HepG2 (cell line): Measurements from ENCODE around the gene PLEKHA8. TPM values are rescaled to one million over a fixed set of nuclear protein-coding genes. Genes with fewer than 3 reads are reported as not detected.

Source experiments
- ATAC-seq: fragments of 200-7000 bp; cut with Tn5 transposase; 3 replicates; pipeline ENCODE4 v1.9.1; 2020; ENCODE audit warnings: mild to moderate bottlenecking, moderate library complexity
- BruUV-seq: library from RNA; stranded (reverse); fragments of 400-500 nt; replicated peaks from 2 replicates; lab custom pipeline; 2021; lab: Mats Ljungman, UMichigan
- CTCF ChIA-PET: fragments of 300-600 bp; formaldehyde crosslinking; extraction: SDS; loops from one replicate; lab custom pipeline; 2021; ENCODE audit warnings: low total read pairs, inconsistent platforms, low intra/inter-chr PET ratio; lab: Yijun Ruan, JAX
- POLR2A ChIA-PET: fragments of 350-600 bp; sonication (Branson Sonifier 250); formaldehyde crosslinking; loops from one replicate; lab custom pipeline; 2020; ENCODE audit warnings: antibody characterized with exemption, inconsistent platforms; lab: Yijun Ruan, JAX
- DNase-seq: peaks from one replicate; pipeline ENCODE4 v3.0.0-alpha.2; 2015; ENCODE audit warnings: low spot score
- FAIRE-seq: peaks from 3 replicates; lab custom pipeline; 2011; peaks lifted over from hg19 to GRCh38; lab: Jason Lieb, UNC
- H2AFZ ChIP-seq: one replicate; pipeline ENCODE4 v1.6.1; 2011; ENCODE audit warnings: low read length, inconsistent platforms
- H3K27ac ChIP-seq: fragments of 300-600 bp; 3 replicates; pipeline ENCODE4 v1.8.0; 2011; ENCODE audit warnings: mixed run types, mild to moderate bottlenecking, mixed read lengths, low read length, inconsistent platforms; ENCODE audit not compliant: insufficient read depth; ENCODE audit errors: extremely low read length
- H3K27me3 ChIP-seq, 2 experiments: fragments of 200-600 bp in 1 of 2; 2 replicates in 1 of 2; 3 replicates in 1 of 2; pipeline versions ENCODE4 v1.6.0 to v1.8.0; 2011; ENCODE audit warnings: low read length in 2 of 2, mild to moderate bottlenecking in 2 of 2, moderate library complexity in 2 of 2, inconsistent platforms in 1 of 2; ENCODE audit not compliant: insufficient read depth in 2 of 2, control insufficient read depth in 1 of 2
- H3K36me3 ChIP-seq, 2 experiments: fragments of 200-600 bp in 1 of 2; replicated peaks in 1 of 2; 2 replicates in 1 of 2; 3 replicates in 1 of 2; pipeline versions ENCODE4 v1.5.1 to v1.8.0; 2011; ENCODE audit warnings: low read length in 2 of 2, inconsistent platforms in 1 of 2; ENCODE audit not compliant: insufficient read depth in 2 of 2, control insufficient read depth in 1 of 2
- H3K4me1 ChIP-seq: 2 replicates; pipeline ENCODE4 v1.5.1; 2012; ENCODE audit warnings: low read length, inconsistent platforms; ENCODE audit not compliant: insufficient read depth
- H3K4me2 ChIP-seq: 2 replicates; pipeline ENCODE4 v1.6.0; 2011; ENCODE audit warnings: low read depth, low read length, inconsistent platforms
- H3K4me3 ChIP-seq, 3 experiments: fragments of 200-600 bp in 1 of 3; sonication (generic), shearing (Covaris generic) in 1 of 3; replicated peaks in 1 of 3; 2 replicates each; pipeline ENCODE4 v1.5.1; 2011 to 2016; ENCODE audit warnings: low read length in 3 of 3, inconsistent platforms in 2 of 3, low read depth in 2 of 3, mild to moderate bottlenecking in 2 of 3, control low read depth in 1 of 3, mixed read lengths in 1 of 3; ENCODE audit not compliant: insufficient read depth in 1 of 3
- H3K79me2 ChIP-seq: one replicate; pipeline ENCODE4 v1.6.1; 2011; ENCODE audit warnings: low read length, inconsistent platforms; ENCODE audit not compliant: insufficient read depth
- H3K9ac ChIP-seq: 2 replicates; pipeline ENCODE4 v1.6.0; 2011; ENCODE audit warnings: mild to moderate bottlenecking, low read depth, low read length, inconsistent platforms; ENCODE audit not compliant: insufficient read depth
- H3K9me3 ChIP-seq: 2 replicates; pipeline ENCODE4 v1.5.1; 2012; ENCODE audit warnings: mild to moderate bottlenecking, low read length
- H4K20me1 ChIP-seq: 2 replicates; pipeline ENCODE4 v1.6.0; 2011; ENCODE audit warnings: inconsistent platforms, mild to moderate bottlenecking, low read length, moderate library complexity; ENCODE audit not compliant: insufficient read depth
- ELF1 ChIP-seq: sonication (generic); formaldehyde crosslinking; IDR thresholded peaks from 2 replicates; pipeline ENCODE4 v1.4.0; 2020; ENCODE audit warnings: missing genetic modification reagents
- ELF4 ChIP-seq: sonication (generic); formaldehyde crosslinking; IDR thresholded peaks from 2 replicates; pipeline ENCODE4 v1.5.0; 2020; ENCODE audit warnings: missing genetic modification reagents, mild to moderate bottlenecking, moderate library complexity, borderline replicate concordance
- ELK4 ChIP-seq: sonication (generic); formaldehyde crosslinking; IDR thresholded peaks from 2 replicates; pipeline ENCODE4 v1.9.0; 2021; ENCODE audit warnings: missing genetic modification reagents, borderline replicate concordance
- SMC3 ChIP-seq: IDR thresholded peaks from 2 replicates; pipeline ENCODE4 v1.6.1; 2011; ENCODE audit warnings: low read length, improper control_type of control experiment
- SRSF1 ChIP-seq: fragments of 200-400 bp; formaldehyde crosslinking; optimal IDR thresholded peaks from 2 replicates; pipeline ENCODE3; 2017; ENCODE audit warnings: mild to moderate bottlenecking, low read depth, low read length, moderate library complexity
- SYNCRIP ChIP-seq: fragments of 200-400 bp; formaldehyde crosslinking; IDR thresholded peaks from 2 replicates; pipeline ENCODE4 v1.6.1; 2018; ENCODE audit warnings: mild to moderate bottlenecking, low read depth, low read length; ENCODE audit not compliant: insufficient read depth
- ZFP41 ChIP-seq: sonication (generic); formaldehyde crosslinking; IDR thresholded peaks from 2 replicates; pipeline ENCODE4 v1.4.0; 2020; ENCODE audit warnings: mild to moderate bottlenecking, missing genetic modification reagents, borderline replicate concordance
- ZMAT3 ChIP-seq: sonication (generic); formaldehyde crosslinking; conservative IDR thresholded peaks from 2 replicates; pipeline ENCODE4 v1.7.0; 2021; ENCODE audit warnings: missing genetic modification reagents
- ZMYM3 ChIP-seq: sonication (generic); formaldehyde crosslinking; IDR thresholded peaks from 2 replicates; pipeline ENCODE4 v1.5.1; 2020; ENCODE audit warnings: mild to moderate bottlenecking, missing genetic modification reagents
- ZNF18 ChIP-seq: sonication (generic); formaldehyde crosslinking; IDR thresholded peaks from 2 replicates; pipeline ENCODE4 v1.8.0; 2022; ENCODE audit warnings: mild to moderate bottlenecking, missing genetic modification reagents; ENCODE audit not compliant: insufficient replicate concordance
- ZNF232 ChIP-seq: sonication (generic); formaldehyde crosslinking; IDR thresholded peaks from 2 replicates; pipeline ENCODE4 v1.4.0; 2020; ENCODE audit warnings: missing genetic modification reagents, borderline replicate concordance
- ZNF660 ChIP-seq: sonication (generic); formaldehyde crosslinking; IDR thresholded peaks from 2 replicates; pipeline ENCODE4 v1.5.1; 2020; ENCODE audit warnings: mild to moderate bottlenecking, low read depth, missing genetic modification reagents, borderline replicate concordance
- ZSCAN12 ChIP-seq: sonication (generic); formaldehyde crosslinking; IDR thresholded peaks from 2 replicates; pipeline ENCODE4 v1.9.0; 2021; ENCODE audit warnings: mild to moderate bottlenecking, missing genetic modification reagents
- WGBS: methylation state at CpG from one replicate; pipeline ENCODE4 v1.1.6; 2017; ENCODE audit warnings: low lambda C conversion rate; 5-methylcytosine and 5-hydroxymethylcytosine counted together
- in situ Hi-C: cut with HindIII; loops from 2 replicates; pipeline ENCODE4 v1.10.0; 2017; ENCODE audit warnings: low pct_unique_long_range_greater_than_20kb; ENCODE audit not compliant: extremely low pct_ligation_motif_present
- intact Hi-C: fragments of 100-400 bp; cut with micrococcal nuclease; formaldehyde crosslinking; loops from one replicate; pipeline ENCODE4 v1.10.0; 2022; ENCODE audit not compliant: unreplicated experiment
- polyA plus RNA-seq, 8 experiments: library from polyadenylated mRNA; depleted of rRNA in 3 of 8; stranded (reverse) in 7 of 8; unstranded in 1 of 8; fragments of >200 nt; fragmentation: Illumina TruSeq in 4 of 8; extraction: Trizol in 4 of 8; gene quantifications; 2 replicates each; pipeline versions ENCODE4 v1.2.1 to v1.2.3, GENCODE V29; 2011 to 2016; ENCODE audit warnings: low read depth in 4 of 8, missing spikeins in 1 of 8, mixed read lengths in 1 of 8; ENCODE audit not compliant: insufficient read depth in 1 of 8
- total RNA-seq, 5 experiments: library from RNA; depleted of rRNA; stranded (reverse); fragments of >200 nt; fragmentation: Illumina TruSeq; extraction: Trizol; gene quantifications; 2 replicates each; pipeline ENCODE4 v1.2.3, GENCODE V29; 2016; ENCODE audit warnings: low read depth in 1 of 5

Gene PLEKHA8
- total and polyA plus RNA-seq, 2 of the 13 experiments (the other 11 are each of a cell fraction or from before 2014, with no cell fraction given): 12.5 to 26.4 TPM

GRCh38 chr7:30177965-30178364, 149.8 kb downstream of the PLEKHA8 start:
- Histone ChIP-seq H3K9me3 (no peaks in the 10 kb centered on the region), H3K4me3 (no peak overlapping the region), H3K36me3 (no peaks in the 10 kb centered on the region), H3K9ac (no peak overlapping the region), H3K4me1 (peaks cover 17% of the 10 kb centered on the region), H3K4me2 (no peak overlapping the region), H3K79me2 (no peaks in the 10 kb centered on the region), H4K20me1 (no peaks in the 10 kb centered on the region), H3K27ac (no peak overlapping the region), H3K27me3 (no peaks in the 10 kb centered on the region; a peak in 1 of 5 replicates), H2AFZ (no peak overlapping the region)
- in situ Hi-C loops: no loop called here
- intact Hi-C loops: no loop called here
- DNase-seq (no peak), FAIRE-seq (no peak), ATAC-seq (no peak)
- ChIA-PET CTCF (no interaction called here), POLR2A (interaction anchor here (1.2 kb wide), 1 partner anchor 107 kb away, joined by 3 read pairs; no protein-coding TSS in a partner anchor)
- 65% methylated on average over 3 of the region's 3 CpGs for WGBS
- no TSS peak for BruUV-seq
- TF ChIP-seq ZFP41 (CRISPR knock-in tag): no peak
- no peak for TF ChIP-seq ZNF232 (CRISPR knock-in tag)
- TF ChIP-seq ZSCAN12 (CRISPR knock-in tag): no peak
- no peak for TF ChIP-seq ELF4 (CRISPR knock-in tag)
- TF ChIP-seq ZNF18: no peak
- TF ChIP-seq SMC3: no peak
- no peak for TF ChIP-seq ZNF660 (CRISPR knock-in tag)
- TF ChIP-seq SYNCRIP: no peak
- TF ChIP-seq SRSF1: no peak
- no peak for TF ChIP-seq ZMYM3 (CRISPR knock-in tag)
- no peak for TF ChIP-seq ELF1
- TF ChIP-seq ELK4: no peak
- no peak for TF ChIP-seq ZMAT3 (CRISPR knock-in tag)
